GM18502 (cell line): ENCODE results near the gene SMC6.

Source experiments
- ATAC-seq: cut with Tn5 transposase; IDR thresholded peaks from one replicate; pipeline ENCODE4 v1.9.1; 2021; ENCODE audit warnings: mild to moderate bottlenecking; ENCODE audit not compliant: unreplicated experiment, poor library complexity

The SMC6 gene

DNA sequence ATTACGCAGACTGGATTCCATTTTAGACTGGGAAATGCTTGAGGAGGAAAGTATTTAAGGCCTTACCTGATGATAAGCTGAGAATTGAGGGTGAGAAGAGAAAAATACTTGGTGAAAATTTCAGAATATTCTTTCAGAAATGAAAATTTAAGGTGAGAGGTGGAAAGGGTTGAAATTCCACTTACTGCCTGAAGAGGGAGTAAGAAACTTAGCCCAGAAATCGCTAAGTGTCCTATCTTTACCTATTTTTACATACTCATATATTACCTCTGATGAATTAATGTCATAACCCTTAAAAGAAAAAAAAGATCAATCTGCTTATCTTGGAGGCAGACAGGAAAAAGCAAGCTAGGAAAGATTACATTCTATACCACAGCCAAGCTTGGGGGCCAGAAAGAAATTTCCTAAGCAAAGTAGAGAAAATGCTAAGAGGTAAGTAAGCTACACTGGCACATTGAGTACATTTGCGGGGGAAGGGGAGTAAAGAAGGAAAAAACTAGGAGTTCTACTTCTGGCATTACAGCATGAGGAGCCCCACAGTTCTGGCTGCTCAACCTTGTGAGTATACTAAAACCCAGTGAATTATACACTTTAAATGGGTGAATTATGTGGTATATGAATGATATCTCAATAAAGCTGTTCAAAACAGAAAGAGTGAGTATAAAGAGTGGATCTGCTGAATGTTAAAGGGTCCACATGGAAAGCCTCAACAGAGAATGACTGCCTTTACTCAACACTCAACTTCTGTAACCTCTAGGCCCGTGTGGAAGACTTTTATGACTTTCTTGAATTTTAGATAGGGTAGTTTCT lies 33.8 kb downstream of the SMC6 start:
- ATAC-seq = peak; percentile 75

DNA sequence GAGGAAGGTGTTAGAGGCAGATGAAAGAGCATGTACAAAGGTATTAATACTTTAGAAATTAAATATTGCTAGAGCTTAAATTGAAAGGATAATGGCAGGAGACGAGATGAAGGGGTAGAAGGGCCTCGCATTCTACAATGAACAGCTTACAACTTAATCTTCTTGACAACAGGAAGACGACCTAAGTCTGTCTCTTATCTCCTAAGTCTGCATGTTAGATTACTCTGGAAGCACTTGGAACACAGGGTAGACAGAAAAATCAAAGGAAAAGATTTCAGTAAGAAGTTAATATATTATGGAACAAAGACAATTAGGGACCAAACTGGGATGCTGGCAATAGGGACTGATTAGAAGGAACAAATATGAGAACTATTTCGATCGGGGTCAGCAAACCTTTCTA lies 34.9 kb downstream of the SMC6 start:
- no peak for ATAC-seq

DNA sequence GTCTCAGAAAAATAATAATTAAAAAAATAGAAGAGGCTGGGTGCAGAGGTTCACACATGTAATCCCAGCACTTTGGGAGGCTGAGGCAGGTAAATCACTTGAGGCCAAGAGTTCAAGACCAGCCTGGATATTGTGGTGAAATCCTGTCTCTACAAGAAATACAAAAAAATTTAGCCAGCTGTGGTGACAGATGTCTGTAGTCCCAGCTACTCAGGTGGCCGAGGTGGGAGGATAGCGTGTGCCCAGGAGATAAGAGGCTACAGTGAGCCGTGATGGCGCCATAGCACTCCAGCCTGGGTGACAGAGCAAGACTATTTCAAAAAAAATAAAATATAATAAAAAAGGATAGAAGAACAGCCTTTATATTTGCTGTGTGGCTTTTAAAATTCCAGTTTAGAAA lies 35.9 kb downstream of the SMC6 start:
- no peak for ATAC-seq

DNA sequence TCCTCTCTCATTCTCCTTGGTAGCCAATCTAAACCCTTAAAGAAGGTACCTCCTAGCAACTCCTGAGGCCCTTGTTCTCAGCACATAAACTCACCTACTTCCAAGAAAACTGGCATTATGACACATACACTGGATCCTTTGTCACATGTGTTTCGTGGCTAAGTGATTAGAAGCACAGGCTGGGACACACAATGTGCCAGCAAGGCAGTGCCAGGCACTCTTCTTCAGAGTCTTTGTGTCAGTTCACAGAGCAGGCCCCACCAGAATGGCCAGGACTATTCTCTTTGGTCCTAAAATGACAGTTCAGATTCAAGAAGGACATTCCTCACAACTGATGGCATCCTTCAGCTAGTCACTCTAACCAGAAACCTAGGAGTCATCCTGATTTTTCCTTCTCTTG lies 40.3 kb downstream of the SMC6 start:
- ATAC-seq = no peak

DNA sequence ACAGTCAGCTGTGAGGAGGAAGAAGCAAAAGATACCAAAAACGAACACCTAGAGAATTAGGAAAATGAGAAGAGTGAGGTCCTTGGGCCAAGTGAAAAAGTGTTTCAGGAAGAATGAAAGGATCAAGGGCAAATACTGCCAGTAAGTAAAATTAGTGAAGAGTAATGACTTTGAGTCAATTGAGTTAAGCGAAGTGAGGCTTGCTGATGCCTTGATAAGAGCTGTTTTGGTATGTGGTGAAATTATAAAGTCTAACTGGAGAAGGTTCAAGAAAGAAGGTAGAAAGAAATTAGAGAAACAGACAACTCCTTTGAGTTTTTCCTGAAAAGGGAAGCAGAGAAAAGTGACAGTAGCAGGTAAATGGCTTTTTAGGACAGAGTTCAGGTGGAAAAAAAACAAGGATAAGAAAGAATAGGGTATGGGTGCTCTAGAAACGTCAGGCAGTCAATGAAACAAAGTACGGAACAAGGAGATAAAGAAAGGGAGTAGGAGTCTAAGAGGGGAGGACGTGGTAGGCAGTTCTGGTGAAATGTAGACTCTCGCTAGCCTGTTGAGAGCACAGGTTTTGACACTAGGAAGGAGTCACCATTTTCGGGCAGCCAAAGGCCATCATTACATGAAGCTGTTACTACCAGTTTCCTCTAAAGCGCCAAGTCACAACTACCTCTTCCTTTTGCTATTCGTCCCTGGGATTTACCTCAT lies 42.9 kb downstream of the SMC6 start:
- ATAC-seq = no peak

DNA sequence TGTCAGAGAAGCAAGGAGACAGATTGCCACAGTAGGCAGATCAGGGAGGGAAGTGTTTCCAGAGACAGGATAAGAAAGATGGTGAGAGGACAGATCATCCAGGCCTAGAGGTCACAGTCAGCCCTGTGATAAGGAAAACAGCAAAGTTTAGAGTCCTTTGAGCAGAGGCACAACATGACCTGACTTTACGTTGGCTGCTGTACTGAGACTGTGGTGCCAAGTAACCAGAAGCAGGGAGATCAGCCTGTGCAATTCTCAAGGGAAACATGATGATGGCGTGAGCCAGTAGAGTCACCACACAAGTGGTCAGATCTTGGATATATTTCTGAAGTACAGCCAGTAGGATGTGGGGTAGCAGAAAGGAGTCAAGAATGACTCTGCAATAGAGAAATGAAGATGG lies 43.7 kb downstream of the SMC6 start:
- no peak for ATAC-seq

DNA sequence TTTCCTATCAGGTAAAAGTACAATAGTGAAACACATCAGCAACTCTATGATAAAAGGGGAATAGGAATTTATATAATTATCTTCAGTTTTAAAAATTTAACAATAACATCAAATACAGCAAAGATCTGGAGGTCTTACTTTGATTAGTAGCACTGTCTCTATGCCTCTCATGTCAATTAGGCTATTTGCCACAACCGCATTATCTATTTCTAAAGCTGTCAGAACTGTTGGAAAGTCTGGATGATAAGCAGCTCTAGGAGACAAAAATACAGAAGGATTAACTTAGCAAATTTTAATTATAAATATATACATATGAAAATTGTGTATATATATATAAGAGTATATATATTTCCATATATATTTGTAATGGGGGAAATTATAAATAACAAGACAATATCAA lies 45.1 kb downstream of the SMC6 start:
- no peak for ATAC-seq

DNA sequence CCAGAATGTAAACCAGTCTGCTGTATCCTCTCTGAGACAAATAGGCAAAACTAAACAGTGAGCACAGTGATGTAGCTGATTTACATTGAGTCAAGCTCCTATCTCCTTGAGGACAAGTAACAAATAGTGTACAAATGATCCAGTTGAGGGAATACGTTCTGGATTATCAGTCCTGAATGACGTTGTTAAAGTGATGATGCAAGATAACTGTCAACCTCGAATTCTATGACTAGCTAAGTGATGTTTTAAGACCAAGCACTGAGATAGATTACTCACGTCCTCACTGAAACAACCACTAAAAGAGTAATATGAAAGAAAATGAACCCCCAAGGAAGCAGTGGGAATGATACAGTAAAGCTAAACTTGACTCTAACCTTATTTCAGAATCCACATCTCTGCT lies 46.8 kb downstream of the SMC6 start:
- ATAC-seq = no peak

DNA sequence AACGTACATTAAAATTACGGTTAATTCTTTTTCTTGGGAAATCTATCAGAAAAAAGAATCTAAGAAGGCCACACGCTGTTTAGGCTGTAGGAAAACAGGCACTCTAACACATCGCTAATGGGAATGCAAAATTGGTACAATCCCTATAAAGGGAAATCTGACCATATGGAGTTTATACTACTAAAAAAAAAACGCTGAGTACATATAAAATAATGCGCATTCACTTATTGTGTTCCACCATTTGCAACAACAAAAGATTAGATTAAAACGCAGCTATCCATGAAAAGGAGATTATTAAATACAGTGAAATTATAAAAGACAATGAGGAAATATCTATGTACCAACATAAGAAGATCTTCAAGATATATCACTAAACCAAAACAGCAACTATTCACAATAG lies 62.8 kb downstream of the SMC6 start:
- ATAC-seq = no peak

DNA sequence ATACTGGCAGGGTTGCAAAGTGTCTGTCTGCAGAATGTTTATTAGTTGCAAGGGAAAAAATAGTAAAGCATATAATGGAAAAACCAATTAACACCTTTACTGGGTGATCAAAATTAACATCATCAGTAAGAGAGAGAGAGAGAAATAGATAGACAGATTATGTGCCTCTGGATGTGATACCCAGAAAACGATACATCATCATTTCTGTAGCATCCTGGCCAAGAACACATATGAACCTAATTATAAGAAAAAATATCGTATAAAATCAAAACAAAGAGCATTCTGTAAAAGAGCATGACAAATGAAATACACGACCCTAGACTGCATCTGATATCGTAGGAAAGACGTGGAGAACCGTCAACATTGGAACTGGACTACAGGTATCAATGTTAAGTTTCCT lies 64.6 kb downstream of the SMC6 start:
- no peak for ATAC-seq

DNA sequence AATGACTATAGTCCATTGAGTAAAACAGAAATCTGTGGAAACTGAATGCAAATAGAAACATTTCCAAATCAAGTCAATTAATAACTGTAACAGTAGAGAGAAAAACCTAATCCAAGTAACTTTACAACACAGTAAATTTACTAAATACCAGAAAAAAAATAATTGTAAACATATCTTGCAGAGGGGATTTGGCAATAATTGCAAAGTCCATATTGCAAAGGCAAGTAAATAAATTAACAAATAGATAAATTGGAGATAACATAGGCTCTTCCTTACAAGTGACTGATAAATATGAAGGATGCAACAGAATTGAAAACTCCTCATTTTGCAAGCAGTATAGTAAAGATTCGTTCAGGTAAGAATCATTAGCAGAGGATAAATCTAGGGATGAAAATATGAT lies 65.0 kb downstream of the SMC6 start:
- no peak for ATAC-seq

DNA sequence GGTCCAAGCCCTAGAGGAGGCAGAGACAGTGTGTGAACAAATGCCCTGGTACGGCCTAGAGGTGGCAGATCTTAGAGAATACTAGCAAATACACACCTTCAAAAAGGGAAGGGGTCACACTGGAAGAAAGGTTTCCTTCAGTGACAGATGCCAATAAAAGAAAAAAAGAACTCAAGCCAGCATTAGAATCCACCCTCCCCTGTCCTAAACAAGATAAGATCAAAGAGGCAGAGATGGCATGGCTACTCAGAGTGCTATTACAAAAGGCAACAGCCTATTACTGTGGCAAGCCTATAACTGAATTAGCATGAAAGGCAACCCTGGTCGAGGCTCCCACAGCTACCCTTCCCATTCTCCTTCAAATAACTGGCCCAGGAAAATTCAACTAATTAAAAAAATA lies 69.6 kb downstream of the SMC6 start:
- no peak for ATAC-seq

DNA sequence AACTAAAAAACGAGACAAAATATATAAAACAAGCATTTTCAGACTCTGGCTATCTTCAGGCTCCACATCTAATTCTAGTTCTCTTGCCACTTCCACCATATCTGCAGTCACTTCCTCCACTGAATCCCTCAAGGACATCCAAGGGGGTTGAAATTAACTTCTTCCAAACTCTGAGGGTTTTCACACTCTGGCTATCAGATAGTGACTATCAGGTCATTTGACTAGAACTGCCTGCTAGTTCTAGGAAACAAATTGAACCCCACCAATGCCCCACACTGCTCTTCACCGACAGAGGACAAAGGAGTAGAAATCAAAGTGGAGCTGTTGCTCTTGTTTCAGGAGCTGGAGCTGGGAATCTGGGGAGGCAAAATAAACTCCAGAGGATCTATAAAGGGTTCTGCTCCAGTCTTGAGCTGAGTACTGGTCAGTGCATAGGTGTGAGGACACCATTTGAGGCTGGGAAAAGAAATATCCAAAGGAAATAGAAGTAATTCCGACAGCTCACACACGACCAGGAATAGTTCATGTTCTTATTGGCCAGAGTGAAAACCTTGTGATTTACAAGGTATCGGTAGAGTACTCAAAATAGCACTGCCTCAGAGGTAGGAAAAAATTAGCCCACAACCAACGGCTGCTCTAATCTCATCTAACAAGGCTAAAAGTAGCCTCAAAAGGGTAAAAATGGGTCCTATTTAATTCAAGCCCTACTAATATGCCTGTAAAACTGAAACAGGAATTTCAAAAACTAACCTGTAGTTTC lies 71.3 kb downstream of the SMC6 start:
- ATAC-seq = no peak

DNA sequence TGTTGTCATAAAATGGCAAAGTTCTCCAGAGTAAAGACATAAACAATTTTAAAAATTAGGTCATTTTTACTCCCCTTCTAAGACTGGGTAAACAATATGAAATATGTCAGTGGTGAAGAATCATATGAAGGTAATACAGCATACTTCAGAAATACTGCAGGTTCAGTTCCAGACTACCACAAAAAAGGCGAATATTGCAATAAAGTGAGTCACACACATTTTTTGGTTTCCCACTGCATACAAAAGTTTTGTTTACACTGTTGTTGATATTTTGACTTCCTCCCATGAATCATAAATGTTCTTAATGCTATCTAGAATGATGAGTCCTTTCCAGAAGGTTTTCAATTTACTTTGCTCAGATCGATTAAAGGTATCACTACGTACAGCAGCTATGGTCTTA lies 73.5 kb downstream of the SMC6 start:
- no peak for ATAC-seq

DNA sequence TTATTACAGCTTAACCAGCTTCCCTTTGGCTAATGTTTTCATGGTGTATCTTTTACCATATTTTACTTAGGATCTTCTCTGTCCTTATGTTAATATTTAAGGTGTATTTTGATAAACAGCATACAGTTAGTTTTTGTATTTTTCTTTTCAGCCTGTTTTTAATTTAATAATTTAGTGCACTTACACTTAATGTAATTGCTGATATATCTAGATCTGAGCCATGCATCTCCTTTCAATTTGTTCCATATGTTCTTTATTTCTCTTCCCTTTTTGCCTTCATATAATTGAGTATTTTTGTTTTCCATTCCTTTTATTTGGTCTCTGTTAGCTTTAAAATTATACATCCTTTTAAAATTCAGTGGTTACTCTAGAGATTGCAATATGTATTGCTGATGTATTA lies 78.8 kb downstream of the SMC6 start:
- ATAC-seq = no peak

DNA sequence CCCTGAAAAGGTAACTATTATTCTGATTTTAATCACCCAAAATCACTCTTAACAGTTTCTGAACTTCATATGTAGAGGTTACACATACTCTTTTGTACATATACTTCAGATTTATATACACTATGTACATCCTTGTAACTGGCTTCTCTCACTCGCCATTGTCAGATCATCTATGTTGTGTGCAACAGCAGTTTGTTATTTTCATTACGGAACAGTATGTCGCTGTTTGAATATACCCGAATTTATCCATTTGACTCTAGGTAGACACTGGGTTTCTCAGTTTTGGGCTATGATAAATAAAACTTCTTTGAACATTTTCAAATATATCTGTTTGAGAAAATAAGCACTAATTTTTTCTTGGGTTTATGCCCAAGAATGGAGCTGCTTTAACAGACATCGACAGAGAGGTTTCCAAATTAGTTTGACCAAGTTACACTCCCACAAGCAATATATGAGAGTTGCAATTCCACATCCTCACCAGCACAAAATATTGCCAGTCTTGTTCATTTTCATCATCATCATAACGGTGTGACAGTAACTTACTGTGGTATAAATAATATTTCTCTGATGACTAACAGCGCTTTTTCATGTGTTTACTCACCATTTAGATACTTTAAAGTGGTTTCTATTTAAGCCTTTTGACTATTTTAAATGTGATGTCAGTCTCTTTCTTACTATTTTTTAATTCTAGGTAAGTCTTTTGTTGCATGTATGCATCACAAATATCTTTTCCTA lies 80.9 kb downstream of the SMC6 start:
- ATAC-seq = peak; percentile 43

DNA sequence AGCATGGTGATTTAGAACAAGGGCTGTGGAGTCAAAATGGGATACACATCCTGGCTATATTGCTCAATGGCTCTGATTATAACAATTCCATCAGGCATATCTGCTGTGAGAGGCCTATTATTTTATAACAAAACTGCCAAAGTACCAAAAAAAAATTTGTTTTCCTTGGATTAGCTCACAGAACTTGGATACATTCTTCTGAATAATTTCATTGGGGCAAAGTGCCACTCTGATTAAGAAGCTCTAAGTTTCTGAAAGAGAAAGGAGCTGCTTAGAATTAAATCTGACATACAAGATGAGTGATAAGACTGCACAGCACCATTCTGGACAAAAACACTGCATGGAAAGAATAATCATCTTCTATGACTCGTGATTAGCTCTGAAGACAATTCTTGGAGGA lies 85.7 kb downstream of the SMC6 start:
- no peak for ATAC-seq

DNA sequence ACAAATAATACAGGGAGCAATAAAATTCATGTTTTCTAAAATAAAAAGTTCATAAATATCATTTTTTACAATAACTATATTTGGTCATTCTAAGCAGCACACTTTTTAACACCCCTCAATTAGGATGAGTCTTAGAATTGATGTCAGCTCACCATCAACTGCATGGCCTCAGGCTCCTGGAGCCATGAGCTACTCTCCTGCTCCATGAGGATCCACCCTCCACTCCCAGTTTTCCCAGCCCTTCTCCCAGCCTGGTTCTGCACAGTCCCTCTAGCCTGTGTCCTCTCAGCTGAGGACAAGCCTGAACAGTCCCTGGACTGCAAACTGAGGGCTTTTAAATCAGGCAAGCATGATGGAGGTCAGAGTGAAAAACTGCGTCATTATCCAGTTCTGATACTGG lies 89.1 kb downstream of the SMC6 start:
- no peak for ATAC-seq

DNA sequence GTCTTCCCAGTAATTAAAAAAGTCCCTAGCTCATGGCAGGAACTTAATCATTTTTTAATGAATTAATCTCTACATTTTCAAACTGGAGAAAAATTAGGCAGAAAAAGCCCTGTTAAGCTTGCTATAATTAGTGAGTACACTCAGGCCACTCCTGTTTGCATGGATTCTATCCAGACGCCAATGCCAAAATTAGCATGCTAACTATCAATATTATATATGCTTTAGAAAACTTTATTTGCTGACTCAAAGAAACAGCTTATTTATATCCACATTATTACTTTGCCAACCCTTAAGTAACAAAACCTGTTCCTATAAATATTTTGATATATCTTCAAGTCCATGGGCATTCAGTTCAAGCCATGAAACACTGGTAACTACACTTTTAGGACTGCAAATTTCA lies 90.9 kb downstream of the SMC6 start:
- no peak for ATAC-seq

DNA sequence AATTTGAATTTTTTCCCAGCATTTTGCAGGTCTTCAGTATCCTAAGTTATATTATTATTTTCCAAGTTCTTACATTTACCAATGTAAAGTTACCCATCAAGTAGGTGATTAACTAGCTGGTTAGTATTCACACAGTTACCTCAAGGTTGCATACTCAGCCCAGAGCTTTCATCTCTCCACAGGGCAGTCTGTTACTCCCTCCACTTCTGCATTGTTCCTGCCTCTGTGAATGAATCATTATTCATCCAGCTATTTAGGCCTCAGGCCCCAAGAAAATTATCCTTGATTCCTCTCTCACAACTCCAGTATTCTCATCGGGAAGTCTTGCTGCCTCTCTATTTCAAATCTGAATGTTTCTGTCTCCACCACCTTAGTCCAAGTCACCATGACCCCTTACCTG lies 92.2 kb downstream of the SMC6 start:
- ATAC-seq = no peak

DNA sequence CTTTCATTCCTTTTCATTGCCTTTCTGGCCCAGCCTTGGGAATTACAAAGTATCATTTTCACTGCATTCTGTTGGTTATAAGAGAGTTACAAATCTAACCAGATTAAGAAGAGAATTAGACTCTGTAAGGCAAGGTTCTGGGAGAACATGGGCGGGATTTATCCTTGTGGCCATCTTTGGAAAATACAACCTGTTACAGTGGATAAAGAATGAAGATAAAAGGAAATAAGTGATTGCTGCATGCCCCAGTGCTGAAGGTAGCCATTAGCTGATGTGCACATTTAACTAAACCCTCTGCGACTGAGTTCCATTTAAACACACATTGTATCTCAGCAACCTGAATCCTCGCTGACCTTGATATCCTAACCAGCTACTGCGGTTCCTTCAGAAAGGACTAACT lies 93.4 kb downstream of the SMC6 start:
- no peak for ATAC-seq
